Transverse colon (tissue), 3 donors: ENCODE measurements around the gene AFF1.

Source experiments
- CTCF ChIP-seq, 5 experiments: fragments of 200-600 bp in 3 of 5; fragments of 450-650 bp in 2 of 5; sonication (generic) in 3 of 5; IDR thresholded peaks; 1 replicate in 2 of 5; 2 replicates in 3 of 5; pipeline ENCODE4 v1.5.1; 2016 to 2017; ENCODE audit warnings: antibody characterized with exemption in 5 of 5, inconsistent platforms in 3 of 5, mild to moderate bottlenecking in 2 of 5, moderate library complexity in 1 of 5
- POLR2A ChIP-seq: fragments of 450-650 bp; IDR thresholded peaks from one replicate; pipeline ENCODE4 v1.6.1; 2016; ENCODE audit warnings: antibody characterized with exemption, mild to moderate bottlenecking, moderate library complexity

GRCh38 chr4:87112063-87112462 lies 177.3 kb downstream of the AFF1 start:
- no peak for TF ChIP-seq POLR2A
- no peak for TF ChIP-seq CTCF (IDR thresholded peaks at IDR 0.05)
